GM23338 (cell line): Measurements from ENCODE around the gene CNTNAP2.

ENCODE experiments used
- EZH2 ChIP-seq: fragments of 200-600 bp; sonication (generic); IDR thresholded peaks from one replicate; pipeline ENCODE4 v1.8.0; 2017; ENCODE audit warnings: antibody characterized with exemption, mild to moderate bottlenecking, low read depth; ENCODE audit not compliant: unreplicated experiment
- POLR2AphosphoS5 ChIP-seq: IDR thresholded peaks from 2 replicates; pipeline ENCODE4 v1.6.1; 2016; ENCODE audit warnings: antibody characterized with exemption, low read depth
- TF ChIP-seq, protein P1 (sequence below), 2 experiments: fragments of 200-600 bp in 1 of 2; sonication (generic) in 1 of 2; conservative IDR thresholded peaks; 2 replicates each; pipeline versions ENCODE4 v1.5.1 to v1.6.1; 2016 to 2017; ENCODE audit warnings: antibody characterized with exemption in 2 of 2, low read depth in 2 of 2, mild to moderate bottlenecking in 2 of 2, moderate library complexity in 1 of 2

DNA sequence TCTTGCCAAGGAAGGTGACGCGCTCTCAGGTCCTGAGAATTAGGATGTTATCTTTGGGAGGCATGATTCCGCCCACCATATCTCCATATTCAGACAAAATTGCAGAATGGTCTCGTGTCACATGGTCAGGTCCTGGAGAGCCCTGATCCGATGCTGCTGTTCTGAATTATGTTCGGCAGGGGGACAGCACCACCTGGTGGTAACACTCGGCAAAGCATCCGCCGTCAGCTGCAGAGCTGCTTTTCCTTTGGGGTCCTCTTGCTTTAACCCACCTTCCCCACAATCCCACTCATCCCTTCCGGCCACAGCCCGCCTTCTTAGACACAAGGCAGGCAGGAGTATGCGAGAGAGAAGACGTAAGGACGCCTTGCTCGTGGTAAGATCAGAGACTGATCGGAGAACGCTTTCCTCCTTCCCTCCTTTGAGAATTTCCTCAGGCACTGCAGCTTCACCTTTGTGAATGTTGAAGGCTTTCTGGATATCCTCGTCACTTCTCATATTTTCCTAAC lies 2146.2 kb downstream of the CNTNAP2 start:
- TF ChIP-seq POLR2AphosphoS5 (no peak), EZH2 (no peak)
- TF ChIP-seq, protein P1, sequence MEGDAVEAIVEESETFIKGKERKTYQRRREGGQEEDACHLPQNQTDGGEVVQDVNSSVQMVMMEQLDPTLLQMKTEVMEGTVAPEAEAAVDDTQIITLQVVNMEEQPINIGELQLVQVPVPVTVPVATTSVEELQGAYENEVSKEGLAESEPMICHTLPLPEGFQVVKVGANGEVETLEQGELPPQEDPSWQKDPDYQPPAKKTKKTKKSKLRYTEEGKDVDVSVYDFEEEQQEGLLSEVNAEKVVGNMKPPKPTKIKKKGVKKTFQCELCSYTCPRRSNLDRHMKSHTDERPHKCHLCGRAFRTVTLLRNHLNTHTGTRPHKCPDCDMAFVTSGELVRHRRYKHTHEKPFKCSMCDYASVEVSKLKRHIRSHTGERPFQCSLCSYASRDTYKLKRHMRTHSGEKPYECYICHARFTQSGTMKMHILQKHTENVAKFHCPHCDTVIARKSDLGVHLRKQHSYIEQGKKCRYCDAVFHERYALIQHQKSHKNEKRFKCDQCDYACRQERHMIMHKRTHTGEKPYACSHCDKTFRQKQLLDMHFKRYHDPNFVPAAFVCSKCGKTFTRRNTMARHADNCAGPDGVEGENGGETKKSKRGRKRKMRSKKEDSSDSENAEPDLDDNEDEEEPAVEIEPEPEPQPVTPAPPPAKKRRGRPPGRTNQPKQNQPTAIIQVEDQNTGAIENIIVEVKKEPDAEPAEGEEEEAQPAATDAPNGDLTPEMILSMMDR (conservative IDR thresholded peaks at IDR 0.05; ENCODE audit: low read depth in 2 of 2): peak; percentile 94 to 96
